HG03342 (cell line): ENCODE results near the gene TMEM39A.

Experiments
- ATAC-seq: cut with Tn5 transposase; IDR thresholded peaks from one replicate; pipeline ENCODE4 v1.9.1; 2021; ENCODE audit warnings: mild to moderate bottlenecking, moderate library complexity; ENCODE audit not compliant: unreplicated experiment

TMEM39A gene

GRCh38 chr3:119456469-119456868, 6.9 kb downstream of the TMEM39A start:
- no peak for ATAC-seq

GRCh38 chr3:119453822-119454221, 9.6 kb downstream of the TMEM39A start:
- no peak for ATAC-seq

GRCh38 chr3:119444590-119444989, 18.8 kb downstream of the TMEM39A start:
- ATAC-seq: no peak

GRCh38 chr3:119443179-119443578, 20.2 kb downstream of the TMEM39A start:
- ATAC-seq: no peak

- ATAC-seq: no peak
Measured at GRCh38 chr3:119437691-119438258, 25.6 kb downstream of the TMEM39A start.

GRCh38 chr3:119436977-119437376, 26.4 kb downstream of the TMEM39A start:
- ATAC-seq: no peak

- ATAC-seq: no peak
Measured at GRCh38 chr3:119434703-119435102, 28.7 kb downstream of the TMEM39A start.

- no peak for ATAC-seq
Measured at GRCh38 chr3:119433613-119434325, 29.6 kb downstream of the TMEM39A start.

- ATAC-seq: no peak
Measured at GRCh38 chr3:119428538-119428937, 34.9 kb downstream of the TMEM39A start.

GRCh38 chr3:119427669-119428068, 35.7 kb downstream of the TMEM39A start:
- no peak for ATAC-seq

- no peak for ATAC-seq
Measured at GRCh38 chr3:119420196-119420595, 43.2 kb downstream of the TMEM39A start.

GRCh38 chr3:119418641-119419040, 44.8 kb downstream of the TMEM39A start:
- ATAC-seq: no peak

GRCh38 chr3:119417771-119418512, 45.5 kb downstream of the TMEM39A start:
- no peak for ATAC-seq

- no peak for ATAC-seq
Measured at GRCh38 chr3:119416873-119417272, 46.5 kb downstream of the TMEM39A start.

- ATAC-seq: no peak
Measured at GRCh38 chr3:119413603-119414280, 49.7 kb downstream of the TMEM39A start.

GRCh38 chr3:119409844-119410243, 53.6 kb downstream of the TMEM39A start:
- no peak for ATAC-seq

- ATAC-seq: no peak
Measured at GRCh38 chr3:119408243-119408950, 55.0 kb downstream of the TMEM39A start.

GRCh38 chr3:119405315-119405714, 58.1 kb downstream of the TMEM39A start:
- no peak for ATAC-seq

- ATAC-seq: no peak
Measured at GRCh38 chr3:119403201-119403600, 60.2 kb downstream of the TMEM39A start.

GRCh38 chr3:119402791-119403190, 60.6 kb downstream of the TMEM39A start:
- no peak for ATAC-seq
